Measurements from ENCODE around the gene PRR3.

- TF ChIP-seq TEAD4 (CRISPR knock-in tag; IDR thresholded peaks at IDR 0.05) (no peak), CTCF (IDR thresholded peaks at IDR 0.05) (no peak), CREB1 (CRISPR knock-in tag; IDR thresholded peaks at IDR 0.05) (no peak), TCF7 (CRISPR knock-in tag; IDR thresholded peaks at IDR 0.05; ENCODE audit: low read depth) (no peak), PRDM15 (CRISPR knock-in tag; IDR thresholded peaks at IDR 0.05) (no peak)
These were observed 5.7 kb downstream of the PRR3 start for GRCh38 chr6:30562470-30563425.
